Measurements from ENCODE around the gene ADORA2A.
"Not testable (repeated sequence)": the region's sequence is repeated elsewhere in the genome, so short reads cannot be mapped to it uniquely, and the experiment has no call there.

Gene ADORA2A

GRCh38 chr22:24485608-24486007, 58.2 kb downstream of the ADORA2A start:
- no peak for TF ChIP-seq CTCF (conservative IDR thresholded peaks at IDR 0.05; ENCODE audit: control insufficient read depth, insufficient read depth, low read depth, low read length)
- DNase-seq (ENCODE audit: low read depth) = no peak
- no peak overlapping the region for H3K4me3 ChIP-seq (ENCODE audit: control insufficient read depth, low read depth, low read length)

- TF ChIP-seq CTCF (conservative IDR thresholded peaks at IDR 0.05; ENCODE audit: control insufficient read depth, insufficient read depth, low read depth, low read length) = no peak
- peak; percentile 71 for DNase-seq (ENCODE audit: low read depth)
- no peak overlapping the region for H3K4me3 ChIP-seq (ENCODE audit: control insufficient read depth, low read depth, low read length)
Measured at GRCh38 chr22:24486501-24486921, 59.1 kb downstream of the ADORA2A start.

- no peak overlapping the region for H3K4me3 ChIP-seq (ENCODE audit: control insufficient read depth, low read depth, low read length)
- TF ChIP-seq CTCF (conservative IDR thresholded peaks at IDR 0.05; ENCODE audit: control insufficient read depth, insufficient read depth, low read depth, low read length) = no peak
- DNase-seq (ENCODE audit: low read depth) = no peak
Measured at GRCh38 chr22:24489011-24489410, 61.6 kb downstream of the ADORA2A start.

GRCh38 chr22:24489434-24489833, 62.0 kb downstream of the ADORA2A start:
- not testable (repeated sequence) for DNase-seq (ENCODE audit: low read depth); H3K4me3 ChIP-seq (ENCODE audit: control insufficient read depth, low read depth, low read length)
